Neural cell (in vitro differentiated cells): ENCODE data around the gene NOM1. TPM values are rescaled to one million over a fixed set of nuclear protein-coding genes. Genes with fewer than 3 reads are reported as not detected.
A peak's percentile ranks its signal among the peaks of the same experiment; 100 is the strongest.

ENCODE experiments used
- H2AFZ ChIP-seq: fragments of 200-600, 300-800 bp; sonication (generic), shearing (Covaris generic); 2 replicates; pipeline ENCODE4 v1.6.0; 2014; ENCODE audit warnings: low read depth, mild to moderate bottlenecking, antibody characterized with exemption, low read length, moderate library complexity
- H3F3A ChIP-seq: fragments of 200-600 bp; shearing (Covaris generic); 2 replicates; pipeline ENCODE4 v1.6.1; 2016; ENCODE audit warnings: mild to moderate bottlenecking, moderate library complexity, mixed read lengths, antibody characterized with exemption, low read length; ENCODE audit not compliant: insufficient read depth, poor library complexity, severe bottlenecking
- H3K27ac ChIP-seq: fragments of 200-600, 300-800 bp; sonication (generic), shearing (Covaris generic); 2 replicates; pipeline ENCODE4 v1.5.1; 2014; ENCODE audit warnings: mild to moderate bottlenecking, low read length, moderate library complexity
- H3K27me3 ChIP-seq: fragments of 300-800, 200-600 bp; sonication (generic), shearing (Covaris generic); 2 replicates; pipeline ENCODE4 v1.6.0; 2014; ENCODE audit warnings: mild to moderate bottlenecking, low read depth, low read length, moderate library complexity; ENCODE audit not compliant: insufficient read depth
- H3K36me3 ChIP-seq: fragments of 300-800, 200-600 bp; sonication (generic), shearing (Covaris generic); 2 replicates; pipeline ENCODE4 v1.5.1; 2014; ENCODE audit warnings: mild to moderate bottlenecking, antibody characterized with exemption, low read length, moderate library complexity; ENCODE audit not compliant: insufficient read depth
- H3K4me2 ChIP-seq: fragments of 300-800, 200-600 bp; sonication (generic), shearing (Covaris generic); 2 replicates; pipeline ENCODE4 v1.6.0; 2014; ENCODE audit warnings: mild to moderate bottlenecking, low read length
- H3K4me3 ChIP-seq: fragments of 300-800, 200-600 bp; sonication (generic), shearing (Covaris generic); 2 replicates; pipeline ENCODE4 v1.5.1; 2014; ENCODE audit warnings: mild to moderate bottlenecking, low read length, moderate library complexity
- H3K79me2 ChIP-seq: fragments of 200-600 bp; shearing (Covaris generic); replicated peaks from 2 replicates; pipeline ENCODE4 v1.6.0; 2014; ENCODE audit warnings: mild to moderate bottlenecking, low read length, moderate library complexity; ENCODE audit not compliant: insufficient read depth
- H3K9ac ChIP-seq: fragments of 300-800, 200-600 bp; sonication (generic), shearing (Covaris generic); 2 replicates; pipeline ENCODE4 v1.6.1; 2016; ENCODE audit warnings: mild to moderate bottlenecking, low read length, mixed read lengths
- H3K9me2 ChIP-seq: fragments of 200-600 bp; shearing (Covaris generic); 2 replicates; pipeline ENCODE4 v1.6.1; 2016; ENCODE audit warnings: mild to moderate bottlenecking, low read length, mixed read lengths; ENCODE audit not compliant: insufficient read depth
- H3K9me3 ChIP-seq: fragments of 200-600, 300-800 bp; sonication (generic), shearing (Covaris generic); 2 replicates; pipeline ENCODE4 v1.6.1; 2016; ENCODE audit warnings: mild to moderate bottlenecking, mixed run types, low read length, moderate library complexity, mixed read lengths
- H4K20me1 ChIP-seq: fragments of 200-600 bp; shearing (Covaris generic); 2 replicates; pipeline ENCODE4 v1.6.1; 2016; ENCODE audit warnings: mild to moderate bottlenecking, mixed run types; ENCODE audit not compliant: insufficient read depth
- EP300 ChIP-seq: fragments of 450-650 bp; conservative IDR thresholded peaks from 2 replicates; pipeline ENCODE4 v1.6.1; 2014; ENCODE audit warnings: antibody characterized with exemption, mild to moderate bottlenecking, moderate library complexity; ENCODE audit not compliant: poor library complexity, severe bottlenecking
- EZH2 ChIP-seq: fragments of 200-600, 300-800 bp; shearing (Covaris generic), sonication (generic); IDR thresholded peaks from 2 replicates; pipeline ENCODE4 v1.6.1; 2014; ENCODE audit warnings: antibody characterized with exemption, low read length, borderline replicate concordance, mild to moderate bottlenecking; ENCODE audit not compliant: insufficient read depth, poor library complexity, severe bottlenecking
- MXI1 ChIP-seq: fragments of 450-650 bp; conservative IDR thresholded peaks from 2 replicates; pipeline ENCODE4 v1.6.1; 2014; ENCODE audit warnings: antibody characterized with exemption, mild to moderate bottlenecking; ENCODE audit not compliant: poor library complexity, severe bottlenecking
- POLR2AphosphoS5 ChIP-seq: IDR thresholded peaks from 2 replicates; pipeline ENCODE4 v1.6.1; 2012
- RAD21 ChIP-seq: fragments of 450-650 bp; conservative IDR thresholded peaks from 2 replicates; pipeline ENCODE4 v1.6.1; 2014; ENCODE audit warnings: antibody characterized with exemption, mild to moderate bottlenecking, moderate library complexity
- SMC3 ChIP-seq: fragments of 450-650 bp; conservative IDR thresholded peaks from 2 replicates; pipeline ENCODE4 v1.6.1; 2014; ENCODE audit warnings: antibody characterized with exemption, mild to moderate bottlenecking, moderate library complexity; ENCODE audit not compliant: poor library complexity
- TAF1 ChIP-seq: IDR thresholded peaks from 2 replicates; pipeline ENCODE4 v1.6.1; 2012; ENCODE audit warnings: low read depth
- polyA plus RNA-seq: library from polyadenylated mRNA; depleted of rRNA; stranded (reverse); fragments of >200 nt; gene quantifications from 2 replicates; pipeline ENCODE4 v1.2.3, GENCODE V29; 2014
- TF ChIP-seq, protein P1 (sequence below): IDR thresholded peaks from 2 replicates; pipeline ENCODE4 v1.6.1; 2012; ENCODE audit warnings: borderline replicate concordance
- TF ChIP-seq, protein P2 (sequence below): fragments of 450-650 bp; IDR thresholded peaks from 2 replicates; pipeline ENCODE4 v1.5.1; 2014; ENCODE audit warnings: antibody characterized with exemption, mild to moderate bottlenecking, moderate library complexity; ENCODE audit not compliant: poor library complexity, severe bottlenecking

The NOM1 gene
- polyA plus RNA-seq, 1 donor from 2014 or later: 22.5 TPM

DNA sequence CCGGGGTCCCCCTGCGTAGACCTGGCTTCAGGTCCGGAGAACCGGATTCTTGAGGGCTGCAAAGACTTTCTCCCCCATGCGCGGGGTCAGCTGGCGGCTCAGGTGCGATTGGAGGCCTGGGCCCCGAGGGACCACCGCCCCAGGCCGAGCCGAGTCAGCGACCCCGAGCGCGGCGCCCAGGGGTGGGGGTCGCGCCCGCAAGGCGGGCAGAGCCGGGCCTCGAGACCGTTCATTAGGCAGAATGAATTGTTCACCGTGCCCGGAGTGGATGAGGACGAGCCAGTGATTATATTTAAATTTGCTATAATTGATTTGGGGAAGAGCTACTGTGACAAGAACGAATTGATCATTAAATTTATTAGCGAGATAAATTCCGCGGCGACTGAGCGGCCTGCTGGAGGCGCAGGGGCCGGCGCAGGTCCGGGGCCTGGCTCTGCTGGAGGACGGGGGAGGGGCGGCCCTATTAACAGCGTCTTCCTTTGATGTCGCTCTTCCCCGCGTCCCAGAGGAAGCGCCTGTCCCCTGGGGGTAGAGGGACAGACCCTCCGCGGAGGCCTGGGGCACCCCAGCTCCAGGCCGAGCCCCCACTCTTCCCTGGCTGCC is 53.4 kb downstream of the NOM1 start:
- H3K9me3 ChIP-seq: no peaks in the 10 kb centered on the region
- TF ChIP-seq EP300 (no peak), MXI1 (no peak), SMC3 (no peak), RAD21 (no peak), EZH2 (peak; percentile 28), POLR2AphosphoS5 (no peak), TAF1 (no peak)
- TF ChIP-seq, protein P1, sequence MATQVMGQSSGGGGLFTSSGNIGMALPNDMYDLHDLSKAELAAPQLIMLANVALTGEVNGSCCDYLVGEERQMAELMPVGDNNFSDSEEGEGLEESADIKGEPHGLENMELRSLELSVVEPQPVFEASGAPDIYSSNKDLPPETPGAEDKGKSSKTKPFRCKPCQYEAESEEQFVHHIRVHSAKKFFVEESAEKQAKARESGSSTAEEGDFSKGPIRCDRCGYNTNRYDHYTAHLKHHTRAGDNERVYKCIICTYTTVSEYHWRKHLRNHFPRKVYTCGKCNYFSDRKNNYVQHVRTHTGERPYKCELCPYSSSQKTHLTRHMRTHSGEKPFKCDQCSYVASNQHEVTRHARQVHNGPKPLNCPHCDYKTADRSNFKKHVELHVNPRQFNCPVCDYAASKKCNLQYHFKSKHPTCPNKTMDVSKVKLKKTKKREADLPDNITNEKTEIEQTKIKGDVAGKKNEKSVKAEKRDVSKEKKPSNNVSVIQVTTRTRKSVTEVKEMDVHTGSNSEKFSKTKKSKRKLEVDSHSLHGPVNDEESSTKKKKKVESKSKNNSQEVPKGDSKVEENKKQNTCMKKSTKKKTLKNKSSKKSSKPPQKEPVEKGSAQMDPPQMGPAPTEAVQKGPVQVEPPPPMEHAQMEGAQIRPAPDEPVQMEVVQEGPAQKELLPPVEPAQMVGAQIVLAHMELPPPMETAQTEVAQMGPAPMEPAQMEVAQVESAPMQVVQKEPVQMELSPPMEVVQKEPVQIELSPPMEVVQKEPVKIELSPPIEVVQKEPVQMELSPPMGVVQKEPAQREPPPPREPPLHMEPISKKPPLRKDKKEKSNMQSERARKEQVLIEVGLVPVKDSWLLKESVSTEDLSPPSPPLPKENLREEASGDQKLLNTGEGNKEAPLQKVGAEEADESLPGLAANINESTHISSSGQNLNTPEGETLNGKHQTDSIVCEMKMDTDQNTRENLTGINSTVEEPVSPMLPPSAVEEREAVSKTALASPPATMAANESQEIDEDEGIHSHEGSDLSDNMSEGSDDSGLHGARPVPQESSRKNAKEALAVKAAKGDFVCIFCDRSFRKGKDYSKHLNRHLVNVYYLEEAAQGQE: no peak
- TF ChIP-seq, protein P2, sequence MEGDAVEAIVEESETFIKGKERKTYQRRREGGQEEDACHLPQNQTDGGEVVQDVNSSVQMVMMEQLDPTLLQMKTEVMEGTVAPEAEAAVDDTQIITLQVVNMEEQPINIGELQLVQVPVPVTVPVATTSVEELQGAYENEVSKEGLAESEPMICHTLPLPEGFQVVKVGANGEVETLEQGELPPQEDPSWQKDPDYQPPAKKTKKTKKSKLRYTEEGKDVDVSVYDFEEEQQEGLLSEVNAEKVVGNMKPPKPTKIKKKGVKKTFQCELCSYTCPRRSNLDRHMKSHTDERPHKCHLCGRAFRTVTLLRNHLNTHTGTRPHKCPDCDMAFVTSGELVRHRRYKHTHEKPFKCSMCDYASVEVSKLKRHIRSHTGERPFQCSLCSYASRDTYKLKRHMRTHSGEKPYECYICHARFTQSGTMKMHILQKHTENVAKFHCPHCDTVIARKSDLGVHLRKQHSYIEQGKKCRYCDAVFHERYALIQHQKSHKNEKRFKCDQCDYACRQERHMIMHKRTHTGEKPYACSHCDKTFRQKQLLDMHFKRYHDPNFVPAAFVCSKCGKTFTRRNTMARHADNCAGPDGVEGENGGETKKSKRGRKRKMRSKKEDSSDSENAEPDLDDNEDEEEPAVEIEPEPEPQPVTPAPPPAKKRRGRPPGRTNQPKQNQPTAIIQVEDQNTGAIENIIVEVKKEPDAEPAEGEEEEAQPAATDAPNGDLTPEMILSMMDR: no peak
- H3K27me3 ChIP-seq: peaks cover 97% of the 10 kb centered on the region
- no peak overlapping the region for H3K27ac ChIP-seq
- no peak overlapping the region for H3K9ac ChIP-seq
- no peak overlapping the region for H3K4me3 ChIP-seq
- no peak overlapping the region for H3K4me2 ChIP-seq
- no peaks in the 10 kb centered on the region for H3K36me3 ChIP-seq
- H3K79me2 ChIP-seq: no peaks in the 10 kb centered on the region
- no peaks in the 10 kb centered on the region for H3K9me2 ChIP-seq
- no peak overlapping the region for H2AFZ ChIP-seq
- H4K20me1 ChIP-seq: no peaks in the 10 kb centered on the region
- no peaks in the 10 kb centered on the region for H3F3A ChIP-seq

DNA sequence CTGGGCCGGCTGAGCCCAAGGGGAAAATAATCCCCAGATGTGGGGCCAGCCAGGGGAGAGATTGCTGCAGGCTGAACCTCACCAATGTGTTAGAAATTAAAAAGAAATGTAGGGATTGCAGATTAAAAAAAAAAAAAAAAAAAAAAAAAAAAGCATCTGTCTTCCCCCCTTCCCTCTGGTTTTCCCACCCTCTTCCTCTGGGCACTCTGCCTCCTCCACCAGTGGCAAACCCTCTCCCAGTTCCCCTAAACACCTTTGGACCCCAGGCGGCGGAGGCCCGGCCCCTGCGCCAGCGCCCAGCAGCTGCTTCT is 53.9 kb downstream of the NOM1 start:
- no peaks in the 10 kb centered on the region for H3K9me2 ChIP-seq
- no peak overlapping the region for H3K9ac ChIP-seq
- no peak overlapping the region for H2AFZ ChIP-seq
- H3K27ac ChIP-seq: no peak overlapping the region
- H3K4me2 ChIP-seq: no peak overlapping the region
- no peak for TF ChIP-seq TAF1
- TF ChIP-seq, protein P2: no peak
- TF ChIP-seq MXI1: no peak
- TF ChIP-seq POLR2AphosphoS5: no peak
- no peak for TF ChIP-seq SMC3
- TF ChIP-seq RAD21: no peak
- no peak for TF ChIP-seq EZH2
- TF ChIP-seq EP300: no peak
- TF ChIP-seq, protein P1: no peak
- no peaks in the 10 kb centered on the region for H3K79me2 ChIP-seq
- no peaks in the 10 kb centered on the region for H4K20me1 ChIP-seq
- no peak overlapping the region for H3K4me3 ChIP-seq
- peaks cover 97% of the 10 kb centered on the region for H3K27me3 ChIP-seq
- H3K36me3 ChIP-seq: no peaks in the 10 kb centered on the region
- H3F3A ChIP-seq: no peaks in the 10 kb centered on the region
- H3K9me3 ChIP-seq: no peaks in the 10 kb centered on the region
